Fibroblast of skin of left biceps (primary cell): ENCODE measurements around the gene RAMP1.

Experiments
- DNase-seq, 2 experiments: peaks; one replicate each; pipeline ENCODE4 v3.0.0-alpha.2; 2013; ENCODE audit warnings: low read depth in 2 of 2

RAMP1 gene

DNA sequence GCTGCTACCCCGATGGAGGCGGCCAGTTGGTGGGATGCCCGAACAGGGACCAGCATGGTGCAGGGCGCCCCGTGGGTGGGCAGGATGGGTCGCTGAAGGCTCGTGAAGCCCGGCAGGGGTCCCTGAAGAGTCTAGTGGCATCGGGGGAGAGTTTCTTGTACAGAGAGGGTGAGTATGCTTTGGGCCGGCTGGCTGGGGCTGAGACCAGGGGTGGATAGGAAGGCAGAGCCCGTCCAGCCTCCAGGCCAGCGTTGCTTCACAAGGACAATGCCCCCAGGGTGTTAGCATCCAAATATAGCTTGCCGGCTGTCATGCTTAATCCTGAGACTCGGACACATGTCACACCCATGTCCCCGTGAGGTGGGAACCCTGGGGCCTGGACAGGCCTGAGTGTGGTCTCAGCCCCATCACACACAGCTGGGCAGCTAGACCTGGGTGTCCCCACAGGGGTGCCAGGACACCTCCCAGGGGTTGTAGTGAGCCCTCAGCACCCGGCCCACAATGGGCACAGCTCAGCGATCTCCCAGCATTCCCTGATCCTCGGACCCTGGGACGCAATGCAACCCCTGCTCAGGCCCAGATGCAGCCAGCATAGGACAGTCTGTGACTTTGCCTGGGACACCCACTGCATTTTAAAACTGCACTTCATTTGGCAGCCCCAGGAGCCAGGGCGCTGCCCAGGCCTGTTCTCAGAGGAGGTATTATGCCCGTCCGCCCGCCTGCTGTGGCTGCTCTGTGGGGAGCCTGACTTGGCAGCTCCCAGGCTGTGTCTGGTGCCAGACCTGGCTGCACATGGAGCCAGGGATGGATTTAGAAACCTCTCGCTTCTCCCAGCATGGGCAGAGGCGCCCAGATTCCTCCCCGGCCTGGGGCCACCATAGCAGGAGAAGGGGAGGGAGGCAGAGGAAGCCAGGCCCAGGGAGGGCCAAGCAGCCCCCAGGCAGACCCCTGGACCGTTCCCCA lies 36.4 kb downstream of the RAMP1 start:
- DNase-seq, result no peak

GRCh38 chr2:237896507-237896892 lies 37.1 kb downstream of the RAMP1 start:
- no peak for DNase-seq

DNA sequence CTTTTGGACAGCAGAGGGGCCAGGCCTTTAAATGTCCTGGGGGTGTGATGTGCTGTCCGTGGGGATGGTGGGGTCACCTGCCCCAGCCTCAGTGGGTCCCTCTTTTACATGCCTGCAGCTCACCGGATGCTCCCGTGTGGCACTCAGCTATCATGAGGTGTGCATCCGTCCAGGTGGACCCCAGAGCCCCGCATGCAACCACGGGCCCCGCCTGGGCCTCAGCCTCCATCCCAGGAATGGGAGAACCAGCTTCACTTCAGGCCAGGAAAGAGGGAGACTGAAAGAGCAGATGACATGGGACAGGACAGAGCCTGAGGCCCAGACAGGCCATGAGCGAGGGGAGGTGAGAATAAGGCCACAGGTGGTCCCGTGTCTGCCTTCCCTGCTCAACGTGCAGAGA lies 37.5 kb downstream of the RAMP1 start:
- DNase-seq, result no peak

GRCh38 chr2:237898057-237898414 lies 38.6 kb downstream of the RAMP1 start:
- DNase-seq, result no peak

- no peak for DNase-seq
Observed at GRCh38 chr2:237900891-237901831, 41.7 kb downstream of the RAMP1 start.

GRCh38 chr2:237901932-237902850 lies 42.8 kb downstream of the RAMP1 start:
- DNase-seq, result no peak

DNA sequence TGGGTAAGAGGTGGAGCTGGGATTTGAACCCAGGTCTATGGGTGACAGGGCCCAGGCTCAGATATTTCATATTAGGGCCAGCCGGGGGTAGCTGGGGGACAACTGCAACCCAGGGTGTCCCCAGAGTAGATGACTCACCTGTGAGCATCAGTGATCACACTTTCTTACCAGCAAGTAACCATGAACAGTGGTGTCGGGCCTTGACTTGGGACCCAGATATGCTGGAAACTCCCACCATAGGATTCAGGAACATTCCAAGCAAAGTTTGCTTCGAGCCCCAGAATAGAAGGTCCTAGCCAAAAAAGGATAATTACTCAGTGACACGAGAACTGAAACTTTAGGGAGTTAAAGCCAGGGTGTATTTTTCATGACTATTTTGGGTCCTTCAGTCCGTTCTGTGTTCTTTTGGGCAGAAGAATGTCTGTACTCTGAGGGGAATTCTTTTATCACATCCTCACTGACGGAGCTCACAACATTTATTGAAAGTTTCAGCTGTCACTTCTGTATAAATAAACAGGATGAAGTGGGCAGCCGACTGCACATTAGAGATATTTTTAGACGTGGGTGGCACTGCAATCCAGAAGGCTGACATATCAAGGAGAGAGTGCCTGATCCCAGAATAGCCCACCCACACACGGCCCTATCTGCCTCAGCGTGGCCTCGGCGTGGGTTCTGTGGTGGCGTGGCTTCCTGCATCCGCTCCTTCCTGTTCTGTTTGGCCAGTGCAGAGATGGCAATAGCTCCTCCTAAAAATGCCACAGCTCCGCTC lies 45.6 kb downstream of the RAMP1 start:
- DNase-seq, result no peak

- DNase-seq, result no peak
Observed at GRCh38 chr2:237907144-237907543, 47.7 kb downstream of the RAMP1 start.

DNA sequence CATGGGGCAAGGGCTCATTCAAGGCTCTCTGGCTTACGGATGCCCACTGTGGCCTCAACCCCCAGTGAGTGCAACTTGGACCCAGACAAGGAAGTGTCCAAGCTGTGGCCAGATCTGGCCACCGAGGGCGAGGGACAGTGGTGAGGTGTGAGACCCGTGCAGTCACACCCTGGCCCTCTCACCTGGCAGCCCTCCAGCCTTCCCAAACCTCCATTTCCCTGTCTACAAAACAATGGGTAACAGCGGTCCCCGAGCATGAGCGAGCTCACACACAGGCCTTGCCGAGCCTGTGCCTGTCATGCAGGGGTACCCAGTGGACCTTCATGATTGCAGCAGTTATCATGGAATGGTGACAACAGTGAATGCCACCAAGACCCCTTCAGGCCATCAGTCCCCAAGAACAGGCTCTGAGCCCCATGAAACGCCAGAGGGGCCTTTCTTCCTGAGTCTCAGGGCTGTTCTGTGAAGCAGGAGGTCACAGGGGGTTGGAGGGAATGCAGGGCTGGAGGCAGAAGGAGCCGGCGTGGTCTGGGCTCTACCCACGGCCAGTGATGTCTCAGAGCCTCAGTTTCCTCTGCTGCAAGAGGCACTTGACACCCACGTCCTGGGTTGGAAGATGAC lies 49.8 kb downstream of the RAMP1 start:
- DNase-seq, result no peak

DNA sequence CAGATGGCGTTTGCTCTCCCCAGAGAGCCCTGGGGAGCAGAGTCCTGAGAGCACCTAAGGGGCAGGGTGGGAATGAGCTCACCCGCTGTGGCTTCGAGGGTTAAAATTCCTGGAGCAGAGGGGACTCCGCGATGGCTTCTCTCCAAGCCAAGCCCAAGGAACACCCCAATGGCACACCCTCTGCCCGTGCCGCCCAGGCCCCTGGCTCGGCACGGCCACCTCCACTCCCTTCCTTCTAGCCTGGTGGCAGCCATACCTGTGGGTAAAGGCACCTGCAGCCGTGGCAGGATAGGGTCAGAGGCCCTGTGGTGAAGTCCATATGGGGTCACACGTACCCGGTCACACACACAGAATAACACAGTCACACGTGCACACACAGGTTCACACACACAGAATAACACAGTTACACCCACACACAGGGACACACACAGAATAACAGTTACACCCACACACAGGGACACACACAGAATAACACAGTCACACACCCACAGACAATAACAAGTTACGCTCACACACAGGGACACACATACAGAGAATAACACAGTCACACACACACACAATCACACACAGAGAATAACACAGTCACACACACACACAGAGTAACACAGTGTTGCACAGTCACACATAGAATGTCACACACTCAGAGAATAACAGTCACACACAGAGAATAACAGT lies 50.5 kb downstream of the RAMP1 start:
- no peak for DNase-seq

- no peak for DNase-seq
Observed at GRCh38 chr2:237910576-237911362, 51.3 kb downstream of the RAMP1 start.

DNA sequence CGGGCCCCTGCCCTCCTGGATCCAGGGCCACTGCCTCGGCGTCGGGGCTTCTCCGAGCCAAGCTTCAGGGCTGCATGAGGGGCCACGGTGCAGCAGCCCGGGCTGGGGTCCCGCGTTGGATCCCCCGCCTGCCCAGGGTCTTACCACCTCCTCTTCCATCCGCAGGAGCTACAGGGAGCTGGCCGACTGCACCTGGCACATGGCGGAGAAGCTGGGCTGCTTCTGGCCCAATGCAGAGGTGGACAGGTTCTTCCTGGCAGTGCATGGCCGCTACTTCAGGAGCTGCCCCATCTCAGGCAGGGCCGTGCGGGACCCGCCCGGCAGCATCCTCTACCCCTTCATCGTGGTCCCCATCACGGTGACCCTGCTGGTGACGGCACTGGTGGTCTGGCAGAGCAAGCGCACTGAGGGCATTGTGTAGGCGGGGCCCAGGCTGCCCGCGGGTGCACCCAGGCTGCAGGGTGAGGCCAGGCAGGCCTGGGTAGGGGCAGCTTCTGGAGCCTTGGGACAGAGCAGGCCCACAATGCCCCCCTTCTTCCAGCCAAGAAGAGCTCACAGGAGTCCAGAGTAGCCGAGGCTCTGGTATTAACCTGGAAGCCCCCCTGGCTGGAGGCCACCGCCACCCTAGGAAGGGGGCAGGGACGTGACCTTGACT lies 52.1 kb downstream of the RAMP1 start:
- no peak for DNase-seq

- DNase-seq, result no peak
Observed at GRCh38 chr2:237912271-237913192, 53.1 kb downstream of the RAMP1 start.

- no peak for DNase-seq
Observed at GRCh38 chr2:237913193-237913917, 53.9 kb downstream of the RAMP1 start.

- no peak for DNase-seq
Observed at GRCh38 chr2:237915576-237915975, 56.2 kb downstream of the RAMP1 start.

DNA sequence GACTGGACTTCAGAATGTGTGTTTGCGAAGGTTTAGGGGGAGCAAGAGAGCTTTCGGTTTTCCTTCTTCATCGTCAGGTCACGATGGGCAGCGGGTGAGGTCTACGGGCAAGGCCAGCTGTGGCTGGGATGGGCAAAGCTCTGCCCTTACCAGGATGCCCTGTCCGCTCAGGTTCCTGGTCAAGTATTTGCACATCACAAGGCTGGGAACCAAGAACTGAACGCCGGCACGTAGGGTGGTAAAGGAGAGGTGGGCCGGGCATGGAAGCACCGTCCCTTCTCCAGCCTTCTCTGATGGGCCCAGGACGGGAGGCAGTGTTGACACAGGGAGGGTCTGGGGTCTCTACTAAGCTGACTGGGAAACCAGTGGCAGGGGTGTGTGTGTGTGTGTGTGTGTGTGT lies 56.9 kb downstream of the RAMP1 start:
- DNase-seq, result no peak
